K562 (cell line): ENCODE data around the gene ILF2. TPM values are rescaled to one million over a fixed set of nuclear protein-coding genes. Genes with fewer than 3 reads are reported as not detected.
A peak's percentile ranks its signal among the peaks of the same experiment; 100 is the strongest.

ENCODE experiments used
- ASH1L ChIP-seq: fragments of 450-650 bp; IDR thresholded peaks from 2 replicates; pipeline ENCODE4 v1.6.1; 2018; ENCODE audit warnings: borderline replicate concordance, mild to moderate bottlenecking, low read depth; ENCODE audit not compliant: partially characterized antibody
- CBFB ChIP-seq: sonication (generic); formaldehyde crosslinking; IDR thresholded peaks from 2 replicates; pipeline ENCODE4 v1.4.0; 2020; ENCODE audit warnings: mild to moderate bottlenecking, missing genetic modification reagents
- CBX3 ChIP-seq, 2 experiments: IDR thresholded peaks; 1 replicate in 1 of 2; 2 replicates in 1 of 2; pipeline ENCODE4 v1.6.1; 2012; ENCODE audit warnings: inconsistent platforms in 2 of 2, low read length in 2 of 2, borderline replicate concordance in 1 of 2, control low read depth in 1 of 2
- CCNT2 ChIP-seq: IDR thresholded peaks from 2 replicates; pipeline ENCODE4 v1.6.1; 2011; ENCODE audit warnings: borderline replicate concordance, low read depth, mild to moderate bottlenecking, moderate library complexity, mixed read lengths, low read length; ENCODE audit not compliant: insufficient read length; ENCODE audit errors: extremely low read depth
- E2F4 ChIP-seq: sonication (generic); formaldehyde crosslinking; IDR thresholded peaks from 2 replicates; pipeline ENCODE4 v1.8.0; 2022; ENCODE audit warnings: mild to moderate bottlenecking, low read depth, missing genetic modification reagents
- EP300 ChIP-seq: IDR thresholded peaks from 2 replicates; pipeline ENCODE4 v1.6.1; 2012; ENCODE audit warnings: low read length, improper control_type of control experiment
- ILF3 ChIP-seq: fragments of 450-650 bp; IDR thresholded peaks from 2 replicates; pipeline ENCODE4 v1.6.1; 2018; ENCODE audit warnings: antibody characterized with exemption, mild to moderate bottlenecking, moderate library complexity, borderline replicate concordance
- ILK ChIP-seq: fragments of 450-650 bp; IDR thresholded peaks from 2 replicates; pipeline ENCODE4 v1.6.1; 2016; ENCODE audit warnings: missing genetic modification characterization, low read depth, mild to moderate bottlenecking, missing compliant biosample characterization, moderate library complexity, borderline replicate concordance
- IRF9 ChIP-seq: fragments of 450-650 bp; IDR thresholded peaks from 2 replicates; pipeline ENCODE4 v1.6.1; 2016; ENCODE audit warnings: missing biosample characterization, missing genetic modification characterization
- MECOM ChIP-seq: fragments of 250-450 bp; sonication (Bioruptor Pico); IDR thresholded peaks from 2 replicates; pipeline ENCODE4 v1.8.0; 2022; ENCODE audit warnings: inconsistent platforms
- ZNF384 ChIP-seq: IDR thresholded peaks from 2 replicates; pipeline ENCODE4 v1.6.1; 2012; ENCODE audit warnings: low read depth, low read length, improper control_type of control experiment
- ZNF518B ChIP-seq: fragments of 250-450 bp; sonication (Bioruptor Pico); IDR thresholded peaks from 2 replicates; pipeline ENCODE4 v1.5.0; 2021; ENCODE audit warnings: mild to moderate bottlenecking, moderate library complexity
- polyA plus RNA-seq, 8 experiments: library from polyadenylated mRNA; depleted of rRNA in 4 of 8; stranded (reverse) in 5 of 8; unstranded in 3 of 8; fragments of >200 nt; fragmentation: Nextera tagmentation in 2 of 8; fragmentation: Illumina TruSeq in 1 of 8; extraction: Ambion mirVana in 2 of 8; extraction: Trizol in 1 of 8; gene quantifications; 2 replicates each; pipeline versions ENCODE4 v1.2.1 to v1.2.3, GENCODE V29; 2011 to 2014; ENCODE audit warnings: inconsistent platforms in 1 of 8, missing spikeins in 1 of 8
- total RNA-seq, 7 experiments: library from RNA; depleted of rRNA in 6 of 7; stranded (reverse); fragments of >200 nt in 6 of 7; fragmentation: Illumina TruSeq in 2 of 7; extraction: Trizol in 2 of 7; gene quantifications; 2 replicates each; pipeline versions ENCODE4 v1.2.1 to v1.2.3, GENCODE V29; 2011 to 2021; ENCODE audit warnings: low replicate concordance in 1 of 7
- TF ChIP-seq, protein P1 (sequence below): fragments of 450-650 bp; IDR thresholded peaks from 2 replicates; pipeline ENCODE4 v1.6.1; 2016; ENCODE audit warnings: mild to moderate bottlenecking
- TF ChIP-seq, protein P2 (sequence below): fragments of 250-450 bp; sonication (Bioruptor Pico); IDR thresholded peaks from 2 replicates; pipeline ENCODE4 v1.5.0; 2021

Gene ILF2
- total and polyA plus RNA-seq, 9 of the 15 experiments (the other 6 are each of a cell fraction or from before 2014, with no cell fraction given) = 282 to 726 (median 474) TPM

- TF ChIP-seq, protein P1, sequence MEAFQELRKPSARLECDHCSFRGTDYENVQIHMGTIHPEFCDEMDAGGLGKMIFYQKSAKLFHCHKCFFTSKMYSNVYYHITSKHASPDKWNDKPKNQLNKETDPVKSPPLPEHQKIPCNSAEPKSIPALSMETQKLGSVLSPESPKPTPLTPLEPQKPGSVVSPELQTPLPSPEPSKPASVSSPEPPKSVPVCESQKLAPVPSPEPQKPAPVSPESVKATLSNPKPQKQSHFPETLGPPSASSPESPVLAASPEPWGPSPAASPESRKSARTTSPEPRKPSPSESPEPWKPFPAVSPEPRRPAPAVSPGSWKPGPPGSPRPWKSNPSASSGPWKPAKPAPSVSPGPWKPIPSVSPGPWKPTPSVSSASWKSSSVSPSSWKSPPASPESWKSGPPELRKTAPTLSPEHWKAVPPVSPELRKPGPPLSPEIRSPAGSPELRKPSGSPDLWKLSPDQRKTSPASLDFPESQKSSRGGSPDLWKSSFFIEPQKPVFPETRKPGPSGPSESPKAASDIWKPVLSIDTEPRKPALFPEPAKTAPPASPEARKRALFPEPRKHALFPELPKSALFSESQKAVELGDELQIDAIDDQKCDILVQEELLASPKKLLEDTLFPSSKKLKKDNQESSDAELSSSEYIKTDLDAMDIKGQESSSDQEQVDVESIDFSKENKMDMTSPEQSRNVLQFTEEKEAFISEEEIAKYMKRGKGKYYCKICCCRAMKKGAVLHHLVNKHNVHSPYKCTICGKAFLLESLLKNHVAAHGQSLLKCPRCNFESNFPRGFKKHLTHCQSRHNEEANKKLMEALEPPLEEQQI = no peak
- TF ChIP-seq ILF3 = no peak
- no peak for TF ChIP-seq ILK (tag)
- TF ChIP-seq IRF9 (tag) = no peak
- peak; percentile 48; the same call in 1 of the 2 replicates for TF ChIP-seq EP300
- no peak for TF ChIP-seq CBFB (CRISPR knock-in tag)
- TF ChIP-seq ZNF518B (CRISPR knock-in tag) = no peak
- TF ChIP-seq CBX3 (IDR thresholded peaks at IDR 0.05; ENCODE audit: borderline replicate concordance in 1 of 2, low read length in 2 of 2) = no peak; a peak in 1 of 3 replicates
- TF ChIP-seq CCNT2 = no peak
- TF ChIP-seq, protein P2, sequence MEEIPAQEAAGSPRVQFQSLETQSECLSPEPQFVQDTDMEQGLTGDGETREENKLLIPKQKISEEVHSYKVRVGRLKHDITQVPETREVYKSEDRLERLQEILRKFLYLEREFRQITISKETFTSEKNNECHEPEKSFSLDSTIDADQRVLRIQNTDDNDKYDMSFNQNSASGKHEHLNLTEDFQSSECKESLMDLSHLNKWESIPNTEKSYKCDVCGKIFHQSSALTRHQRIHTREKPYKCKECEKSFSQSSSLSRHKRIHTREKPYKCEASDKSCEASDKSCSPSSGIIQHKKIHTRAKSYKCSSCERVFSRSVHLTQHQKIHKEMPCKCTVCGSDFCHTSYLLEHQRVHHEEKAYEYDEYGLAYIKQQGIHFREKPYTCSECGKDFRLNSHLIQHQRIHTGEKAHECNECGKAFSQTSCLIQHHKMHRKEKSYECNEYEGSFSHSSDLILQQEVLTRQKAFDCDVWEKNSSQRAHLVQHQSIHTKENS (CRISPR knock-in tag) = no peak
- TF ChIP-seq E2F4 (CRISPR knock-in tag) = no peak
- no peak for TF ChIP-seq MECOM (CRISPR knock-in tag)
- TF ChIP-seq ASH1L = no peak
- no peak for TF ChIP-seq ZNF384
Observed at GRCh38 chr1:153697191-153698019, 26.6 kb upstream of the ILF2 start (continued).
